ENCODE data around the gene HM13. TPM values are rescaled to one million over a fixed set of nuclear protein-coding genes. Genes with fewer than 3 reads are reported as not detected.
"Not testable (repeated sequence)": the region's sequence is repeated elsewhere in the genome, so short reads cannot be mapped to it uniquely, and the experiment has no call there.

Gene HM13
- total and polyA plus RNA-seq, 2 of the 4 experiments (the other 2 are of a cell fraction): 53.2 to 203 TPM

- no peak for TF ChIP-seq CHD1 (IDR thresholded peaks at IDR 0.05; ENCODE audit: low read depth, low read length)
These were observed 59.5 kb downstream of the HM13 start (continued) for GRCh38 chr20:31573555-31574321.

- H2BK15ac ChIP-seq (ENCODE audit: low read depth, low read length); H2AFZ ChIP-seq (replicated peaks; ENCODE audit: low read length, poor library complexity); dilution Hi-C loops (cut with HindIII; ENCODE audit: low sequenced_read_pairs, unreplicated experiment); H3K9me3 ChIP-seq (ENCODE audit: control insufficient read depth, insufficient read depth, low read length); BruUV-seq (replicated peaks); H3K36me3 ChIP-seq (ENCODE audit: control insufficient read depth, insufficient read depth, low read length); ATAC-seq (ENCODE audit: low read depth); POLR2A ChIA-PET (ENCODE audit: unreplicated experiment); H2AK5ac ChIP-seq (ENCODE audit: low read depth, low read length); in situ Hi-C loops (cut with MboI; ENCODE audit: low sequenced_read_pairs); H2BK5ac ChIP-seq (ENCODE audit: low read depth, low read length, poor library complexity, severe bottlenecking); H3K9ac ChIP-seq (ENCODE audit: low read depth, low read length); H3K14ac ChIP-seq (replicated peaks; ENCODE audit: low read depth, low read length); H3K4me2 ChIP-seq (ENCODE audit: low read depth, low read length); H4K20me1 ChIP-seq (ENCODE audit: insufficient read depth, low read length); H3K4me3 ChIP-seq (ENCODE audit: insufficient read depth, low read depth, low read length); H3K27me3 ChIP-seq (ENCODE audit: control insufficient read depth, insufficient read depth, low read length); H3K4ac ChIP-seq (ENCODE audit: low read depth, low read length); H4K91ac ChIP-seq (ENCODE audit: insufficient read depth, low read depth, low read length); H2BK120ac ChIP-seq (ENCODE audit: low read depth, low read length); intact Hi-C loops (cut with micrococcal nuclease); H3K23ac ChIP-seq (ENCODE audit: low read depth, low read length); H3K18ac ChIP-seq (ENCODE audit: low read depth, low read length); H2AK9ac ChIP-seq (replicated peaks; ENCODE audit: low read depth, low read length, poor library complexity); DNase-seq; H3K9me1 ChIP-seq (ENCODE audit: insufficient read depth, low read length); H4K8ac ChIP-seq (ENCODE audit: low read depth in 2 of 2, low read length in 2 of 2); H2BK20ac ChIP-seq (ENCODE audit: low read depth, low read length); H4K5ac ChIP-seq (ENCODE audit: low read depth, low read length); H3K27ac ChIP-seq (ENCODE audit: insufficient read depth, low read length); H3K56ac ChIP-seq (ENCODE audit: extremely low read depth, insufficient read depth, low read length): not testable (repeated sequence)
- WGBS, 2 experiments (ENCODE audit: extremely low coverage in 2 of 2, insufficient read length in 1 of 2): 96% methylated on average over 4 of the region's 10 CpGs; no CpG with 5 or more reads in 1 of the 2 experiments
- H3K79me1 ChIP-seq (ENCODE audit: low read depth in 1 of 2, low read length in 2 of 2): peaks cover 3 to 18% of the 10 kb centered on the region in 2 experiments; a peak in 3 of 4 replicates
- CTCF ChIA-PET: interaction anchor here (1.1 kb wide), 1 partner anchor 13 kb away, joined by 4 read pairs; no protein-coding TSS in a partner anchor
- peaks cover 10% of the 10 kb centered on the region for H3K4me1 ChIP-seq (ENCODE audit: control insufficient read depth, insufficient read depth, low read length)
These were observed 60.7 kb downstream of the HM13 start for GRCh38 chr20:31574986-31575385.

Measured in IMR-90 (cell line).